Measurements from ENCODE around the gene GRHL1. TPM values are rescaled to one million over a fixed set of nuclear protein-coding genes. Genes with fewer than 3 reads are reported as not detected.
A peak's percentile ranks its signal among the peaks of the same experiment; 100 is the strongest.

Gene GRHL1
- total RNA-seq, 1 experiment from 2014 or later, result 0.96 TPM

DNA sequence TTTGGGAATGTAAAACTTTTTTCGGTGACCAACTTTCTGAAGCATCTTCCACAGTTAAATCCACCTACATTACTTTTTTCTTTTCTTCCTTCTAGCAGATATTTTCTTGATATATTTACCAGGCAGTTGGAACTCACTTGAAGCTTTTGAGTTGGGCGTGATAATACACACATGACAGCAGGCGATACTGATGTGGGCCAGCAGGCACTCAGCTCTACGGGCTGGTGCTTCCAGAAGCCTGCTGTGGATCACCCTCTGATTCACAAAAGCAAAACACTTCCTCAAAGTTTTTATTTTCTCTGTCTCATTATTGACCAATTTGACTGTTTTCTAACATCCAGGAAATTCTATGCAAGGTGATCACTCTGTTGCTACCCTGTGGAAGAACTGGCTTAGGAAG lies 22.9 kb downstream of the GRHL1 start:
- Mint-ChIP-seq H3K27ac (ENCODE audit: low read depth, unreplicated experiment) (no peak overlapping the region), H3K4me3 (ENCODE audit: unreplicated experiment) (no peak overlapping the region), H3K36me3 (ENCODE audit: insufficient read depth, unreplicated experiment) (peaks cover 6% of the 10 kb centered on the region), H3K4me1 (ENCODE audit: insufficient read depth, unreplicated experiment) (peaks cover 32% of the 10 kb centered on the region), H3K9me3 (ENCODE audit: unreplicated experiment) (no peaks in the 10 kb centered on the region), H3K27me3 (ENCODE audit: insufficient read depth, unreplicated experiment) (no peaks in the 10 kb centered on the region)
- intact Hi-C loops (cut with micrococcal nuclease), result no loop called here
- BruUV-seq (replicated peaks), result no TSS peak
- ChIA-PET CTCF (interaction anchor here (0.8 to 2.6 kb wide), 4 partner anchors 10 to 175 kb away, joined by 3 to 20 read pairs (median 3); no protein-coding TSS in a partner anchor), POLR2A (interaction anchor here (0.7 to 1.5 kb wide), 2 partner anchors 9 to 131 kb away, joined by 3 to 4 read pairs; partner anchors contain the start of gene TAF1B)
- no peak for DNase-seq (ENCODE audit: unreplicated experiment)
- TF ChIP-seq, protein P1, sequence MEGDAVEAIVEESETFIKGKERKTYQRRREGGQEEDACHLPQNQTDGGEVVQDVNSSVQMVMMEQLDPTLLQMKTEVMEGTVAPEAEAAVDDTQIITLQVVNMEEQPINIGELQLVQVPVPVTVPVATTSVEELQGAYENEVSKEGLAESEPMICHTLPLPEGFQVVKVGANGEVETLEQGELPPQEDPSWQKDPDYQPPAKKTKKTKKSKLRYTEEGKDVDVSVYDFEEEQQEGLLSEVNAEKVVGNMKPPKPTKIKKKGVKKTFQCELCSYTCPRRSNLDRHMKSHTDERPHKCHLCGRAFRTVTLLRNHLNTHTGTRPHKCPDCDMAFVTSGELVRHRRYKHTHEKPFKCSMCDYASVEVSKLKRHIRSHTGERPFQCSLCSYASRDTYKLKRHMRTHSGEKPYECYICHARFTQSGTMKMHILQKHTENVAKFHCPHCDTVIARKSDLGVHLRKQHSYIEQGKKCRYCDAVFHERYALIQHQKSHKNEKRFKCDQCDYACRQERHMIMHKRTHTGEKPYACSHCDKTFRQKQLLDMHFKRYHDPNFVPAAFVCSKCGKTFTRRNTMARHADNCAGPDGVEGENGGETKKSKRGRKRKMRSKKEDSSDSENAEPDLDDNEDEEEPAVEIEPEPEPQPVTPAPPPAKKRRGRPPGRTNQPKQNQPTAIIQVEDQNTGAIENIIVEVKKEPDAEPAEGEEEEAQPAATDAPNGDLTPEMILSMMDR (IDR thresholded peaks at IDR 0.05; ENCODE audit: unreplicated experiment), result no peak

DNA sequence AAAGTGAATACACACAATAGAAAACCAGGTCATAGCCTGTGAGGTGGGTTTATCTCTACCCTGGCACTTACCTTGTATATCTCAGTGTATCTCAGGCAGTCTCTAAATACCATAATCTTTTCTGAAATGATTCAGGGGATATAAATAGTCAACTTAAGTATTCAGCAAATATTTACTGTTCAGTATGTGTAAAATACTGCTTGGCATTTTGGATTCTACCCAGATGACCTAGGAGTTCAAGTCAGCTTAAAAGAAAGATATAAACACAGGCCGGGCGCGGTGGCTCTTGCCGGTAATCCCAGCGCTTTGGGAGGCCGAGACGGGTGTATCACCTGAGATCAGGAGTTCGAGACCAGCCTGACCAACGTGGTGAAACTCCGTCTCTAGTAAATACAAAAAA lies 23.8 kb downstream of the GRHL1 start:
- no peak overlapping the region for H3K27ac Mint-ChIP-seq (ENCODE audit: low read depth, unreplicated experiment)
- H3K9me3 Mint-ChIP-seq (ENCODE audit: unreplicated experiment), result no peaks in the 10 kb centered on the region
- ChIA-PET CTCF (interaction anchor here (0.6 to 2.6 kb wide), 4 partner anchors 9 to 206 kb away, joined by 3 to 20 read pairs (median 3); no protein-coding TSS in a partner anchor), POLR2A (interaction anchor here (0.7 kb wide), 1 partner anchor 20 kb away, joined by 3 read pairs; no protein-coding TSS in a partner anchor)
- intact Hi-C loops (cut with micrococcal nuclease), result no loop called here
- H3K4me1 Mint-ChIP-seq (ENCODE audit: insufficient read depth, unreplicated experiment), result peaks cover 32% of the 10 kb centered on the region
- no TSS peak for BruUV-seq (replicated peaks)
- H3K4me3 Mint-ChIP-seq (ENCODE audit: unreplicated experiment), result no peak overlapping the region
- H3K27me3 Mint-ChIP-seq (ENCODE audit: insufficient read depth, unreplicated experiment), result no peaks in the 10 kb centered on the region
- H3K36me3 Mint-ChIP-seq (ENCODE audit: insufficient read depth, unreplicated experiment), result peaks cover 6% of the 10 kb centered on the region
- peak; percentile 16 for DNase-seq (ENCODE audit: unreplicated experiment)
- TF ChIP-seq, protein P1 (IDR thresholded peaks at IDR 0.05; ENCODE audit: unreplicated experiment), result no peak

DNA sequence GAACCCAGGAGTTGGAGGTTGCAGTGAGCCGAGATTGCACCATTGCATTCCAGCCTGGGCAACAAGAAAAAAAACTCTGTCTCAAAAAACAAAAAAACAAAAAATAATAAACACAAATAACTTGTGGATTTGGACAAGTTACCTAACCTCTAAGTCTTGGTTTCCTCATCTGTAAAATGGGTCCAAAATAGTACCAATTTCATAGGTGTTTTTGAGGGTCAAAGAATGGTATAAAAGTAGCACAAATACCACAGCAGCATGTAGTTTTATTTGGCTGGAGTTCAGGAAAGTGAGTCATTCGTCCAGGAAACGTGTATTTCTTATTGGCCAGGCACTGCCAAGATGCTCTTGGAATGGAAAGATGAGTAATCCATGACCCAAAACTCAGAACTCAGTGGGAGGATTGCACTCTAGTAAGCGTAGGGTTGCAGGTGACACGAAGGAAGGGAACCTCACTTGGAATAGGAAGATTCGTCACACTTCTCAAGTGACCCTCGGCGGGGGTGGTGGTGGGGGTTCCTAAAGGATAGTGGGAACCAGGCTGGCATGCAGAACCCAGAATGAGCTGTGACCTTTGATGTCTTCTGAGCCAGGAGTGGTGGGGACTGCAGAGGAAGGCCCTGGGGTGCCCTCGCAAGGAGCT lies 24.4 kb downstream of the GRHL1 start:
- H3K4me3 Mint-ChIP-seq (ENCODE audit: unreplicated experiment), result no peak overlapping the region
- ChIA-PET CTCF (interaction anchor here (0.9 to 2.6 kb wide), 3 partner anchors 8 to 83 kb away, joined by 3 to 20 read pairs (median 4); no protein-coding TSS in a partner anchor), POLR2A (no interaction called here)
- no TSS peak for BruUV-seq (replicated peaks)
- H3K4me1 Mint-ChIP-seq (ENCODE audit: insufficient read depth, unreplicated experiment), result peaks cover 30% of the 10 kb centered on the region
- H3K9me3 Mint-ChIP-seq (ENCODE audit: unreplicated experiment), result no peaks in the 10 kb centered on the region
- intact Hi-C loops (cut with micrococcal nuclease), result loop anchor here (1.0 kb wide), 1 partner anchor 67 kb away; the partner anchor contains the start of gene KLF11
- H3K27me3 Mint-ChIP-seq (ENCODE audit: insufficient read depth, unreplicated experiment), result no peaks in the 10 kb centered on the region
- DNase-seq (ENCODE audit: unreplicated experiment), result peak; percentile 99
- TF ChIP-seq, protein P1 (IDR thresholded peaks at IDR 0.05; ENCODE audit: unreplicated experiment), result no peak
- peaks cover 6% of the 10 kb centered on the region for H3K36me3 Mint-ChIP-seq (ENCODE audit: insufficient read depth, unreplicated experiment)
- no peak overlapping the region for H3K27ac Mint-ChIP-seq (ENCODE audit: low read depth, unreplicated experiment)

DNA sequence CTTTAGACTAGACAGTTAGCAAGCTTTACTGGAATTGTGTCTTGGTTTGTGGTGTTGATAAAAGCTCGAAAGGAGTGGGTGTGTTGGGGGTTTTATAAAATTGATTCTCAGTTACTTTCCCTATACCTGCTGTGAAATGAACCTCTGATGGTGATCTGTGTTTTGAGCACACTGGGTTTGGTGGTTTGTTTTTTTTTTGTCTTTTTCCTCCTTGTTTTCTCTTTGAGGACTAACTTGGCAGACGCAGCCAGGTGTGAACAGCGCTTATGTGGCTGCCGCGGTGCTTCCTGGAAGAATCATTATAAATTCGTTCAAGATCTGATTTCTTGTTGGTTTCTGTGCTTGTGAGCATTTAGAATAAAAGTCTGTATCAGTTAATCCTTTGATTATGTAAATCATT lies 28.5 kb downstream of the GRHL1 start:
- Mint-ChIP-seq H3K4me3 (ENCODE audit: unreplicated experiment) (no peak overlapping the region), H3K27me3 (ENCODE audit: insufficient read depth, unreplicated experiment) (no peaks in the 10 kb centered on the region), H3K36me3 (ENCODE audit: insufficient read depth, unreplicated experiment) (peaks cover 6% of the 10 kb centered on the region), H3K4me1 (ENCODE audit: insufficient read depth, unreplicated experiment) (peaks cover 13% of the 10 kb centered on the region), H3K9me3 (ENCODE audit: unreplicated experiment) (no peaks in the 10 kb centered on the region), H3K27ac (ENCODE audit: low read depth, unreplicated experiment) (no peak overlapping the region)
- ChIA-PET CTCF (interaction anchor here (0.6 kb wide), 1 partner anchor 8 kb away, joined by 5 read pairs; no protein-coding TSS in a partner anchor), POLR2A (no interaction called here)
- intact Hi-C loops (cut with micrococcal nuclease), result no loop called here
- no peak for DNase-seq (ENCODE audit: unreplicated experiment)
- TF ChIP-seq, protein P1 (IDR thresholded peaks at IDR 0.05; ENCODE audit: unreplicated experiment), result no peak
- no TSS peak for BruUV-seq (replicated peaks)
